ENCODE measurements around the gene CAPN3.

DNA sequence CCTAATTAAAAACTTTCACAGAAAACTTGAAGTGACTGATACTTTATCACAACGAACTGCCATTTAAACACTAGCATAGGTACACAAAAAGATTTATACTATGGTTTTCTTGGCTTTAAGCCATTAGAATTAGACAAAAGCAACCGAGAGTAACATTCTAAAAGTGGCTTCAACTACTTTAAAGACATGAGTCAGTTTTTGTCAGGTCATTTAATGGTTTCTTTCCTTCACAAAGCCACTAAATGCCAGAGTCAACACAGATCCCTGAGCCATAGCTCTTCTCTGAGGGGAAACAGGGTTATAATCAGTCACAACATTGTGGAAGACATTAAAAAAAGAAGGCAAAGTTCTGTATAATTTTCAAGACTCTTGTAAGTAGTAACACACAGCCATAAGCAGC, 54.6 kb downstream of the CAPN3 start:
- TF ChIP-seq, protein P1, sequence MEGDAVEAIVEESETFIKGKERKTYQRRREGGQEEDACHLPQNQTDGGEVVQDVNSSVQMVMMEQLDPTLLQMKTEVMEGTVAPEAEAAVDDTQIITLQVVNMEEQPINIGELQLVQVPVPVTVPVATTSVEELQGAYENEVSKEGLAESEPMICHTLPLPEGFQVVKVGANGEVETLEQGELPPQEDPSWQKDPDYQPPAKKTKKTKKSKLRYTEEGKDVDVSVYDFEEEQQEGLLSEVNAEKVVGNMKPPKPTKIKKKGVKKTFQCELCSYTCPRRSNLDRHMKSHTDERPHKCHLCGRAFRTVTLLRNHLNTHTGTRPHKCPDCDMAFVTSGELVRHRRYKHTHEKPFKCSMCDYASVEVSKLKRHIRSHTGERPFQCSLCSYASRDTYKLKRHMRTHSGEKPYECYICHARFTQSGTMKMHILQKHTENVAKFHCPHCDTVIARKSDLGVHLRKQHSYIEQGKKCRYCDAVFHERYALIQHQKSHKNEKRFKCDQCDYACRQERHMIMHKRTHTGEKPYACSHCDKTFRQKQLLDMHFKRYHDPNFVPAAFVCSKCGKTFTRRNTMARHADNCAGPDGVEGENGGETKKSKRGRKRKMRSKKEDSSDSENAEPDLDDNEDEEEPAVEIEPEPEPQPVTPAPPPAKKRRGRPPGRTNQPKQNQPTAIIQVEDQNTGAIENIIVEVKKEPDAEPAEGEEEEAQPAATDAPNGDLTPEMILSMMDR (IDR thresholded peaks at IDR 0.05) = no peak
- no peak for TF ChIP-seq POLR2A (IDR thresholded peaks at IDR 0.05)
